Choroid plexus epithelial cell (primary cell): ENCODE results near the gene UBD.
A peak's percentile ranks its signal among the peaks of the same experiment; 100 is the strongest.

Experiments
- DNase-seq: peaks from one replicate; pipeline ENCODE4 v3.0.0-alpha.2; 2010; ENCODE audit warnings: low read depth
- H3K4me3 ChIP-seq: 2 replicates; pipeline ENCODE4 v1.5.1; 2011; ENCODE audit warnings: low read depth, mild to moderate bottlenecking, control low read depth, low read length, moderate library complexity
- CTCF ChIP-seq: conservative IDR thresholded peaks from 2 replicates; pipeline ENCODE4 v1.5.1; 2011; ENCODE audit warnings: low read depth, mild to moderate bottlenecking, control low read depth, inconsistent platforms, low read length, moderate library complexity

Gene UBD

GRCh38 chr6:29517728-29518440 is 41.6 kb downstream of the UBD start:
- no peak for DNase-seq
- no peak for TF ChIP-seq CTCF
- H3K4me3 ChIP-seq, result no peak overlapping the region

GRCh38 chr6:29517245-29517644 is 42.3 kb downstream of the UBD start:
- no peak overlapping the region for H3K4me3 ChIP-seq
- TF ChIP-seq CTCF, result no peak
- DNase-seq, result no peak

- no peak for TF ChIP-seq CTCF
- DNase-seq, result peak; percentile 44
- H3K4me3 ChIP-seq, result no peak overlapping the region
Observed at GRCh38 chr6:29516108-29516507, 43.4 kb downstream of the UBD start.

GRCh38 chr6:29510746-29511300 is 48.7 kb downstream of the UBD start:
- no peak for DNase-seq
- no peak overlapping the region for H3K4me3 ChIP-seq
- TF ChIP-seq CTCF, result no peak

GRCh38 chr6:29510202-29510601 is 49.3 kb downstream of the UBD start:
- no peak for DNase-seq
- no peak for TF ChIP-seq CTCF
- no peak overlapping the region for H3K4me3 ChIP-seq

- no peak for TF ChIP-seq CTCF
- DNase-seq, result no peak
- no peak overlapping the region for H3K4me3 ChIP-seq
Observed at GRCh38 chr6:29509711-29510110, 49.8 kb downstream of the UBD start.

GRCh38 chr6:29509239-29509638 is 50.3 kb downstream of the UBD start:
- no peak for TF ChIP-seq CTCF
- no peak for DNase-seq

More at GRCh38 chr6:29509239-29509638, 50.3 kb downstream of the UBD start:
- no peak overlapping the region for H3K4me3 ChIP-seq
